Parathyroid adenoma (tissue), 2 donors: ENCODE results near the gene RAP1GAP.

ENCODE experiments used
- H2AFZ ChIP-seq: fragments of 300-600 bp; sonication (generic); one replicate; pipeline ENCODE4 v1.7.0; 2017; ENCODE audit warnings: antibody characterized with exemption, mild to moderate bottlenecking
- H3K27ac ChIP-seq: fragments of 300-600 bp; sonication (generic); one replicate; pipeline ENCODE4 v1.7.0; 2017
- H3K27me3 ChIP-seq: fragments of 300-600 bp; sonication (generic); one replicate; pipeline ENCODE4 v1.7.0; 2017; ENCODE audit warnings: low read length; ENCODE audit not compliant: control insufficient read depth, insufficient read depth
- H3K36me3 ChIP-seq: fragments of 300-600 bp; sonication (generic); one replicate; pipeline ENCODE4 v1.7.0; 2017; ENCODE audit warnings: low read length; ENCODE audit not compliant: control insufficient read depth, insufficient read depth
- H3K4me1 ChIP-seq: fragments of 300-600 bp; sonication (generic); one replicate; pipeline ENCODE4 v1.7.0; 2017; ENCODE audit warnings: control low read depth
- H3K4me2 ChIP-seq: fragments of 300-600 bp; sonication (generic); one replicate; pipeline ENCODE4 v1.7.0; 2017; ENCODE audit warnings: low read length
- H3K4me3 ChIP-seq: fragments of 300-600 bp; sonication (generic); one replicate; pipeline ENCODE4 v1.7.0; 2017; ENCODE audit warnings: low read depth, low read length
- H3K79me2 ChIP-seq: fragments of 300-600 bp; sonication (generic); one replicate; pipeline ENCODE4 v1.7.0; 2017; ENCODE audit warnings: control low read depth
- H3K9ac ChIP-seq: fragments of 300-600 bp; sonication (generic); one replicate; pipeline ENCODE4 v1.7.0; 2017; ENCODE audit warnings: mild to moderate bottlenecking
- H3K9me3 ChIP-seq: fragments of 300-600 bp; sonication (generic); one replicate; pipeline ENCODE4 v1.7.0; 2017; ENCODE audit warnings: low read length; ENCODE audit not compliant: control insufficient read depth
- TF ChIP-seq, protein P1 (sequence below): fragments of 300-600 bp; sonication (generic); IDR thresholded peaks from one replicate; pipeline ENCODE4 v1.7.0; 2017; ENCODE audit warnings: antibody characterized with exemption, mild to moderate bottlenecking
- donor health status: primary hyperparathyroidism.

Gene RAP1GAP

DNA sequence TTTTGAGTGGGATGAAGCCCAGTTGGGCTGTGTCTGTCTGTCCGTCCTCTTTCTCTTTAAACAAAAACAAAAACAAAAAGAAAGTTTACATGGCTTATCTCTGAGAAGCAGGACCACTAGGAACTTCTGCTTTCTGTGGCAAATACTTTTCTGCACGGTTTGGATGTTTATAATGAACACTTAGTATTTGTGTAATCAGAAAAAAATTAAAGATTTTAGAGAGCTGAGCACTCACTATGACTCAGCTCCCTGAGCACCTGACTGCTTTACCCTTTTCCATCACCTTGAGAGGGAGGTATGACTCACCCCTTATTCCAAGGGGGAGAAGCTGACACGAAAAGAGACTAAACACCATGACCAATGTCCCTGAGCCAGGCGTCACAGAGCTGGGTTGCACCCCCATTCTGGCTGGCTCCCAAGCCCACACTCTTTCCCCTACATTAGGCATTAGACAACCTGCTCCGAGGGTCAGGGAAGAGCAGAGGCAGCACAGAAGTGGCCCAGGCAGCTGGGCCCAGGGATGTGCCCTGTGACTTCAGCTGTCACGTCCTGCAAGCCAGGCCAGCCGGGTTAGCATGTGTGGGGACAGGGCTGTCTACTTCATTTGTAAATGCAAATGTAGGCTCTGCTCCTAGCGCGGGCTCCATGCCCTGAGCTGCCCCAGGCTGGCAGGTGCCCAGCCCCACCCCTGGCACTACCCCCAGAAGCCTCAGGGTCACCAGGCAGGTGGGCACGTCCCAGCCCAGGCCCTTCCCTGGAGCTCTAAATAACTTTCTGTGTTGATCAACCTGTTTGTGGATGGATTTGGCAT lies 30.4 kb downstream of the RAP1GAP start:
- Histone ChIP-seq H3K4me1 (peaks cover 60% of the 10 kb centered on the region), H3K9me3 (no peaks in the 10 kb centered on the region), H3K4me2 (peak overlapping the region; percentile 38), H3K27ac (peak overlapping the region; percentile 98), H3K27me3 (no peaks in the 10 kb centered on the region), H2AFZ (no peak overlapping the region), H3K9ac (no peak overlapping the region), H3K79me2 (no peaks in the 10 kb centered on the region), H3K4me3 (no peak overlapping the region), H3K36me3 (no peaks in the 10 kb centered on the region)
- TF ChIP-seq, protein P1, sequence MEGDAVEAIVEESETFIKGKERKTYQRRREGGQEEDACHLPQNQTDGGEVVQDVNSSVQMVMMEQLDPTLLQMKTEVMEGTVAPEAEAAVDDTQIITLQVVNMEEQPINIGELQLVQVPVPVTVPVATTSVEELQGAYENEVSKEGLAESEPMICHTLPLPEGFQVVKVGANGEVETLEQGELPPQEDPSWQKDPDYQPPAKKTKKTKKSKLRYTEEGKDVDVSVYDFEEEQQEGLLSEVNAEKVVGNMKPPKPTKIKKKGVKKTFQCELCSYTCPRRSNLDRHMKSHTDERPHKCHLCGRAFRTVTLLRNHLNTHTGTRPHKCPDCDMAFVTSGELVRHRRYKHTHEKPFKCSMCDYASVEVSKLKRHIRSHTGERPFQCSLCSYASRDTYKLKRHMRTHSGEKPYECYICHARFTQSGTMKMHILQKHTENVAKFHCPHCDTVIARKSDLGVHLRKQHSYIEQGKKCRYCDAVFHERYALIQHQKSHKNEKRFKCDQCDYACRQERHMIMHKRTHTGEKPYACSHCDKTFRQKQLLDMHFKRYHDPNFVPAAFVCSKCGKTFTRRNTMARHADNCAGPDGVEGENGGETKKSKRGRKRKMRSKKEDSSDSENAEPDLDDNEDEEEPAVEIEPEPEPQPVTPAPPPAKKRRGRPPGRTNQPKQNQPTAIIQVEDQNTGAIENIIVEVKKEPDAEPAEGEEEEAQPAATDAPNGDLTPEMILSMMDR, result no peak

DNA sequence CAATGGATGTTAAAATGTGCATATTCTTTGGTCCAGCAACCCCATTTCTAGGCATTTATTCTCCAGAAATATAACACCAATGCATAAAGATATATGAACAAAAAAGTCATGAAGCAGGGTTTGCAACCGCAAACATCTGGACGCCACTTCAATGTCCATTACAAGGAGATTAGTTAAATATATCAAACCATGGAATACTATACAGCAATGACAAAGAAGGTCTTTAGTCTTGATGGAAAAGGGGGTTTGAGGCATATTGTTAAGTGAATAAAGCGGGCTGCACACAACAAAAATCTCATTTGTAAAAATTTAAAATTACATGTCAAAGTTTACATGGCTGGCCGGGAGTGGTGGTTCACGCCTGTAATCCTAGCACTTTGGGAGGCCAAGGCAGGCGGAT lies 31.6 kb downstream of the RAP1GAP start:
- Histone ChIP-seq H3K79me2 (no peaks in the 10 kb centered on the region), H3K4me3 (no peak overlapping the region), H2AFZ (no peak overlapping the region), H3K36me3 (no peaks in the 10 kb centered on the region), H3K27ac (peak overlapping the region; percentile 98), H3K27me3 (no peaks in the 10 kb centered on the region), H3K4me2 (no peak overlapping the region), H3K4me1 (peaks cover 67% of the 10 kb centered on the region), H3K9me3 (no peaks in the 10 kb centered on the region), H3K9ac (no peak overlapping the region)
- TF ChIP-seq, protein P1, result no peak

DNA sequence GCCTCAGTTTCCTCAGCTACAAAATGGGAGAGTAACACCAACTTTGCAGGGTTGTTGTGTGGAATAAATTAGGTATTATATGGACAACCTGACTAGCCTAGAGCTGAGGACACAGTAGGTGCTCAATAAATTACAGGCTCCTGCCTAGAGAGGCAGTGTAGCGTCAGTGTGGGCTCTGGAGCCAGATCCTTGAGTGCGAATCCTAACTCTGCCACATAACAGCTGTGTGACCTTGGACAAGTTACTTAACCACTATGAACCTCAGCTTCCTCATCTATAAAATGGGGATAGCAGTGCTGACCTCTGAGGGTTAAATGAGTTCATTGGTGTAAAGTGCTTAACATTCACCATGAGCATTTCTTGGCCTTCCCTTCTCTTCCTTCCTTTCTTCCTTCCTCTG lies 33.1 kb downstream of the RAP1GAP start:
- no peaks in the 10 kb centered on the region for H3K27me3 ChIP-seq
- no peak overlapping the region for H3K4me3 ChIP-seq
- H3K36me3 ChIP-seq, result no peaks in the 10 kb centered on the region
- no peaks in the 10 kb centered on the region for H3K9me3 ChIP-seq
- H3K4me1 ChIP-seq, result peaks cover 61% of the 10 kb centered on the region
- TF ChIP-seq, protein P1, result no peak
- H3K27ac ChIP-seq, result peak overlapping the region; percentile 95
- no peaks in the 10 kb centered on the region for H3K79me2 ChIP-seq
- no peak overlapping the region for H3K4me2 ChIP-seq
- H3K9ac ChIP-seq, result no peak overlapping the region
- no peak overlapping the region for H2AFZ ChIP-seq

DNA sequence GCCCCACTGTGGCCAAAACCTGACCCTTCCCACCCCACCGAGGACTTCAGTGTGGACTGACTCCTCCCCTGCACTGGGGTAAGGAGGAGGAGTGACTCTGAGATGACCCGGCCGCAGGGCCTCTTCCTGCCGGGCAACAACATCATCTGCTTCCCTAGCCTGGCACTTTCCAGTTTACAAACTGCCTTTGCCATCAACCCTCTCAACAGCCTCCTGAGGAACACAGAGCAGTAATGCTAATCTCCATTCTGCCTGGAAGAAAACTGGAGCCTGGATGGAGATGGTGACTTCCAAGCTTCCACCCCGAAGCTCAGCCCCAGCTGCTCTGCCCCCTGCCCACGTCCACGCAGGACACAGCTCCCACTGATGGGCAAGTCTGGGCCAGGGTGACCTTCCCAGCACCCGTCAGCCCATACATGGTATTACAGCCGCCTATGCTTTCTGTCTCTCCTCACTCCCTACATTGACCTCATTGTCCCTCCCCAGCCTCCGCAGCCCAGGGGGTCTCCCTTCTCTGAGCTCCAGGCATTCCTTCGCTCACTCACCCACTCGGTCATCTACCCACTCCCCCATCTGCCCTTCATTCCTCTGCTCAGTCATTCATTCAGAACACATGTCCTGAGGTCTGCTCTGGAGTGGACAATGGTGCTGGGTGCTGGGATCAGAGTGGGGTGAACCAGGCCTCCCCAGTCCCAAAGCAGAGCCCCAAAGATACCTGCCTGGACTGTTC lies 34.2 kb downstream of the RAP1GAP start:
- Histone ChIP-seq H3K27ac (peak overlapping the region; percentile 95), H2AFZ (no peak overlapping the region), H3K4me2 (peak overlapping the region; percentile 22), H3K27me3 (no peaks in the 10 kb centered on the region), H3K36me3 (no peaks in the 10 kb centered on the region), H3K79me2 (no peaks in the 10 kb centered on the region), H3K9ac (no peak overlapping the region), H3K4me3 (no peak overlapping the region), H3K4me1 (peaks cover 52% of the 10 kb centered on the region), H3K9me3 (no peaks in the 10 kb centered on the region)
- TF ChIP-seq, protein P1, result no peak
